HS-5 (cell line): ENCODE data around the gene GABRB3.

Source experiments
- DNase-seq: peaks from one replicate; pipeline ENCODE4 v3.0.0-alpha.2; 2012; ENCODE audit warnings: low read depth

GABRB3 gene

GRCh38 chr15:26628879-26629529 is 143.9 kb downstream of the GABRB3 start:
- peak; percentile 58 for DNase-seq

DNA sequence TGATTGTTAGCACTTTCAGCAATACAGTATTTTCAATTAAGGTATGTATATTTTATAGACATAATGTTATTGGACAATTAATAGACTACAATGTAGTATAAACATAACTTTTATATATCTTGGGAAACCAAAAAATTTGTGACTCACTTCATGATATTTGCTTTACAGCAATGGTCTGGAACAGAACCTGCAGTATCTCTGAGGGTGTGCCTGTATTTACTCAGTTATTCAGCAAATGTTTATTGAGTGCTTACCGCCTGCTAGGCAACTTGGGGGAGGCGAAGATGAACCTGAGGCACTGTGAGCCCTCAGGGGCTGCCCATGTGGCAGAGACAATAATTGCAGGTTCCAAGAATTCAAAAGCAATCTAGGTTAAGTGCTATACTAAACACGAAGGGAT is 144.8 kb downstream of the GABRB3 start:
- no peak for DNase-seq

- DNase-seq: no peak
Measured at GRCh38 chr15:26624128-26624527, 148.7 kb downstream of the GABRB3 start.

- no peak for DNase-seq
Measured at GRCh38 chr15:26623071-26623470, 149.8 kb downstream of the GABRB3 start.

DNA sequence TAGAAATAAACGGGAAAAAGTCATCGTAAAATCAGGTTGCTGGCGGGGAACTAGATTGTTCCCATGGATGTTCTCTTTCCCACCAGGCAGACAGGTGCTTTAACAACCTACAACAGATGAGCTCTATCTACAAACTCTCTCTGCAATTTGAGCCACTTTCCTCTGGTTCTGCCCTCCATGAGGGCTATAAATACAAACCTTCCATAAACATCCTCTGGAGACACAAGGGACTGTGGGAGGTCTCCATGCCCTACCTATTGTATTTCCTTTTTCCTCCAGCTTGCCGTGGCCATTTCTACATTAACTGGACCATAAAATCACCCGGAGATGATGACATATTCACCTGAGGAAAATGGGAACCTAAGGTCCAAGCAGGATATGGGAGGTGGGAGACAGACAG is 151.1 kb downstream of the GABRB3 start:
- DNase-seq: no peak

DNA sequence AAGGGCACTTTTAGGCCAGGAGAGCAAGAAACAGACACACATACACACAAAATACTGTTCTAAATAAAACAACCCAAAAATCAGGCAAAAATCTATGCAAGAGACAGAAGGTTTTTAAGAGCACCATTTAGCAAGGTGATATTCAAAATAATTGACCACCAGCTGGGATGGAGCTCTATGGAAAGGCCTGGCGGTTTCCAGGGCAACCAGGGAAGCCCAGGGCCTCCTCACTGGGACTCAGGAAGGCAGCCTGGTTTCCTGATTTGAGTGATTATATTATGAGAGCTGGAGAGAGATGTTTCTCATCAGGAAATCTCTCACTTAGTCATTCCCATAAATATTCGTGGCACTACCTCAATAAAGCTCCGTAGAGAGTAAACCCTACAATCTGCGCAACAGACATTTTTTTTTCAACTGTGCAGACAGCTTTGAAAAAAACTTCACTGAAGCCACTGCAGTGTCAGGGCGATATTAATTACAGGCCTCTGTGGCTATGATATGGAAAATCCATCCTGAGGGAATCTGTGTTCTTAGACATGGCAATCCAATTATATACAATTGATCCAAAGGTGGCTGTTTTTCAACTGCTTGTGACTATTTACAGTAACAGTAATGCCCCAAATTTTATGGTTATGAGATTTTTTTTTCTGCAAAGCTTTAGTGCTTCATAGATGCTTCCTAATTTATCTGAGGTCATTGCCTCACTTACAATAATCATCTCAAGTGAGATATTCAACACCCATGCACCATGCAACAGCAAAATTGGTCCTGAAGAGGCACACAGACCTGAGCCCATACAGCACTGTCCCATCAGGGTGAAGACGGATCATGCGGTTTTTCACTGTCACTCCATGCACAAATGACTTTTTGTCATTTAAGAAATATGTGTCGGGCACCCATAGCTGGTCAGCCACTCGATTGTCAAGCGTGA is 152.1 kb downstream of the GABRB3 start:
- DNase-seq: no peak

- DNase-seq: no peak
Measured at GRCh38 chr15:26615927-26616302, 157.0 kb downstream of the GABRB3 start.

- DNase-seq: no peak
Measured at GRCh38 chr15:26615188-26615926, 157.5 kb downstream of the GABRB3 start.

DNA sequence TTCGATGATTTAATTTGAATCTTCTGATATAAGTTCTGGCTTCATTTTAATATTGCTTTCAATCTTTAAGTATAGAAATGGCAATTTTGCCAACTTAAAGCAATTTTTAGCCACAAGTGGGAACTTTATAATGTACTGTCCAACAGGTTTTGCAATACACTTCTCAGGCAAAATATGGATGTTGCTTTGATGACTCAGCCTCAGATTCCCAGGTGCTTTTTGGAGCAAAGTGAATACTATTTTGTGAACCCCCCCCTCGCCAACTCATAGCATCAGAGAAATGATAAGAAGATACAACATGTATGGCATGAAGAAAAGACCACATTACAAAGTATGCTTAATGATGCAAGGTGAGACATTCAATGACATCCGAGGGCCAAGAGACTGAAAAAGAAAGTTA is 158.1 kb downstream of the GABRB3 start:
- no peak for DNase-seq

DNA sequence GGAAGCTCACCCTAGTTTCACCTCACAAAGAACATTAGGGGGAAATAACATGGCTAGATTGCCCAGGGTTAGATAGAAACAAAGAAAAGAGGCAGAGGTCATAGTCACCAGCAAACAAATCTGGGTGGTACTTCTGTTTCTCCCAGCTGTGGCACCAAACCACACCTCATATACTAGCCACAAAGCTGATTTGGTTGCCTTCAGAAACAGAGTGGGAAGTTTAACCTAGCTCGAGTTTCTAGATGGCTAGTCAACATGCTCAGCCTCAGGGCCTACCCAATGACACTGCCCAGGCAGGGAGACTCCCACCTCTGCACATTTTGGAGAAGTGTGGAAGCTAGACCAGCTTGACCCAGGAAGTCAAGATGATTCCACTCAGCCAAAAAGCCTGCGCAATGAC is 174.2 kb downstream of the GABRB3 start:
- DNase-seq: no peak

DNA sequence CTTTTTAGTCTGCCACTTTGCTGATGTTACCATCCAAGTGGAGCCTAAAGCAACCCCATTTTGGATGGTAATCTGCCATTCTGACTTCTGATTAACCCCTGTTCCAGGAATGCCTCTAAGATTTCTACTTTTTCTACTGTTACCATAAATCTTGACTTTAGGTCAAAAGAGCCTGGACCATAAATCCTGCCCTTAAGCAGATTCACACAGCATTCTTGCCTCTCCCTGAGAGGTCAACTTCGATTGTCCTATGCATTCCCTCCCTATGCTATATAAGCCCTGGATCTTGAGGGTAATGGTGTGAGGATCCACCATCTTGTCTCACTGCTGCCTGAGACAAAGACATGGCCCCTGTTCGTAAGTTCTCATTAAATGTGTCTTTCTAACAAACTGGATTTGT is 177.3 kb downstream of the GABRB3 start:
- no peak for DNase-seq

GRCh38 chr15:26590676-26591075 is 182.2 kb downstream of the GABRB3 start:
- no peak for DNase-seq

DNA sequence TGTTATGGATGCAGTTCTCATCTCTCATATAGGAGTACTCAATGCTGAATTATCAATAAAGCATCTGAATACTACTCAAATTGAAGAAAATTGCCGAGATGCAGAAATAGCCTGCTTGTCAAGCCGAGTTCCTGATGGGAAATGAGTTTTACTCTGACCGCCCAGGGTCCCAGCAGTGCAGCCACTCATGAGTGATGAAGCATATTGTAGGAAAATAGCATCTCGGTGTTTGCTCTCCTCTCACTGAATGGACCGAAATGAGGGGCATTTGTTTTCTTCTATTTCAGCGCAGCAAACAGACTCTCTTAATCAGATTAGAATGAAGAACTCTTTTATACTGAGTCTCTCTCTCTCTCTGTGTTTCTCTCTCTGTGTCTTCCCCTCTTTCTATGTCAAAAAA is 190.0 kb downstream of the GABRB3 start:
- no peak for DNase-seq

- no peak for DNase-seq
Measured at GRCh38 chr15:26580943-26581342, 191.9 kb downstream of the GABRB3 start.

GRCh38 chr15:26572602-26573350 is 200.1 kb downstream of the GABRB3 start:
- DNase-seq: no peak

DNA sequence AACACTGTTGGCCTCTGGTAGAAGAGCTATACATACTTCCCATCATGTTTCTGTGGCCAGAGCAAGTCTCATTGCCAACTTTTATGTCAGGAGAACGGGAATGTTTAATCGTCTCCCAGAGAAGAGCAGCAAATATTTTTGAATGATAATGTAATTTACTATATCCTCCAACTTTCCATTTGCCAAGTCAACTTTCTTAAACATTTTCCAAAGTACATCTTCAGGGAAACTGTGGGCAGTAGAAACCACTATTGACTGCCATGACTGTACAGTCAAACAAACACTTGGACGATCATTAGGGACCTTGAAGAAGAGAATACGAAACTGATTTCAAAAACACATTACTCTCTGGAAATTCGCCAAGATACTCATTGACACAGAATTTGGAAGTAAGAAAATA is 201.5 kb downstream of the GABRB3 start:
- DNase-seq: no peak

DNA sequence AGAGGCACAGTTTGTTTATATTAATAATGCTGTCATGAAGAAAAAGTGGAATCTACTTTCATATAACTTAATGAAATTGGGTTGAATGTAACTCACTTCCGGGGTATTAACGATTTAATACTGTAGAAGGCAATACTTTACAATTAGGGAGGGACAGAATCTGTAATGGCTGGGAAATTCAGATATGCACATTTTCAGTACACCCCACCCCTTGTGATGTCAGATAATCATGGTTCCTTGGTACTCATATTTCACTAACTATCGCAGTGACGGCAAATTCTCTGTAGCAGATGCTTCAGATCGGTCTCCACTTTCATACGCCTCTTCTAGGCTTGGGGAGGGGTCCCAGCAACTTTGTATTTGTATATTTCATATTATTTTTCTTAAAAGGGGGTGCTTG is 207.3 kb downstream of the GABRB3 start:
- no peak for DNase-seq

- no peak for DNase-seq
Measured at GRCh38 chr15:26564361-26564760, 208.5 kb downstream of the GABRB3 start.

GRCh38 chr15:26562336-26562735 is 210.5 kb downstream of the GABRB3 start:
- DNase-seq: no peak

DNA sequence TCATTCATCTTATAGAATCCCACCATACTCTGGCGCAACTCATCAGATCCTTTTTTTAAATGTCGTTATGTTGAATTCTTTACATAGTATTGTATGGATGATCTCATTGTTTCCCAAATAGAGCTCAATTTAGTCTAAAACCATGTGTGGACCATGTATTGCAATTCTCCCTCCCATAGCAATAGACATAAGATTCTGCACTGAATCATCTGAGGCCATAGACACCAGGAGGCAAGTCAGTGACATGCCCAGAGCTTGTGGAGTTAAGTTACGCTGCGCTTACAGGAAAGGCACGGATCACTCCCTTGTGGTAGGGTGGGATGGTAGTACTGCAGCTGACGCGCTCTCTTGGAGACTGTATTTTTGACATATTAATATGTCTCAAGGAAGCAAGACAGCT is 211.0 kb downstream of the GABRB3 start:
- DNase-seq: peak; percentile 31

DNA sequence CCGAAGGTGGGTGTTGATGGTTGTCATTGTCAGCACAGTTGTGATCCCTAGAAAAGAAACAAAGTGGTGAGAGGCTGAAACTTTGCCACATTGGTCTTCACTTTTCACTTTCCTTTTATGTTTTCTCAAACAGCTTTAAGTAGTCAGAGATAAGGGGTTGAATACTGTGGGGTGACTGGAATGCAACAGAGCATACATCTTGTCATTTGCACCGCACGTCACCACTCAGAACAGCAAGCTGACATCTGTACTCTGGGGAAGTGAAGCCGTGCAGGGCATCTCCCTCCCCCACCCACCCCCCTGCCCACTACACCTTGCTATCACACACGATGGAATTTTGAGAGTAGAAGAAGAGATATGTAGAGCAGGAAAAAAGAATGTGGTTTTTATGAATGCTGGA is 211.7 kb downstream of the GABRB3 start:
- no peak for DNase-seq

DNA sequence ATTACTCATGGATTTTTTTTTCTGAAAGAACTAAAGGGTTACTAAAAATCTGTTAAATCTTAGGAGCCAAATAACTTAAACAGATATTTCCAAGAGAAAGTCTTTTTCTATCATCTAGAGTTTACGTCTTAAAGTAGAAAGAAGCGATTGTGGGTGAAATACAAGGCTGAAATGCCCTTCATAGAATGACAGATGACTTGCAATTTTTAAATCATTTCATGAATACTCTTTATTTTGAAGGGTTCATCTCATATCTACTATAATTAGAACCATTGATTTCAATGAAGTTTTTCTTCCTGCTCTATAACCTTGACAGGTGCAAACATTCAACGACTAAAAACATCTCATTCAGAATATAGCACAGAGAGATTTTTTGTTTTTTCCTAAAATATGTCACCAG is 217.0 kb downstream of the GABRB3 start:
- DNase-seq: no peak
